HEK293 (cell line): ENCODE measurements around the gene LCN9.

Experiments
- CTCF ChIP-seq: fragments of 450-650 bp; formaldehyde crosslinking; IDR thresholded peaks from 2 replicates; pipeline ENCODE4 v1.5.1; 2016; ENCODE audit warnings: missing biosample characterization, missing genetic modification characterization
- ZBTB8A ChIP-seq: fragments of 450-650 bp; formaldehyde crosslinking; IDR thresholded peaks from 2 replicates; pipeline ENCODE4 v1.5.1; 2016; ENCODE audit warnings: missing biosample characterization, missing genetic modification characterization
- ZNF366 ChIP-seq: fragments of 450-650 bp; formaldehyde crosslinking; conservative IDR thresholded peaks from 2 replicates; pipeline ENCODE4 v1.5.1; 2016; ENCODE audit warnings: missing biosample characterization, missing genetic modification characterization
- ZNF639 ChIP-seq: fragments of 450-650 bp; formaldehyde crosslinking; IDR thresholded peaks from 2 replicates; pipeline ENCODE4 v1.5.1; 2016; ENCODE audit warnings: missing biosample characterization, missing genetic modification characterization

DNA sequence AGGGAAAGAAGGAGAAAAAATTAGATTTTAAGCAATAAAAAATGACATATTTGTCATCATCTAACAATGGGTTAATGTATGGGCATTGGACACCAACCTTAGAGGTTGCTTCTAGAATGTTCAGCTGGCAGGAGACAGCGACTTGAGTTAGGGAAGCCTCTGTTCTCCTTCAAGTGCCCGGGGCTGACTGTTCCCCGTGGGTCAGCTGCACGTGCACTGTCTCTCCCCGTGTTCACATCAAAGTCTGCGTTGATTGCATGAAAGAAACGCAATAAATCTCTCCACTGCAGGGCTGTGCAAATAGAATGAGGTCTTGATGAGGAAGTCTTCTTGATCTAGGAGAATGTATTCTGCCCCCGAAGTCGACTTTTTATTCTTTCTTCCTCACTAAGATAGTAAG is 23.9 kb upstream of the LCN9 start, which contains the start of gene GLT6D1:
- TF ChIP-seq ZNF366 (tag by site-specific recombination) = no peak
- no peak for TF ChIP-seq ZNF639
- TF ChIP-seq ZBTB8A (tag by site-specific recombination) = no peak
- TF ChIP-seq CTCF = no peak
